Transverse colon (tissue), 4 donors: ENCODE results near the gene KAT6B. TPM values are rescaled to one million over a fixed set of nuclear protein-coding genes. Genes with fewer than 3 reads are reported as not detected.

ENCODE experiments used
- DNase-seq: peaks from one replicate; pipeline ENCODE4 v3.0.0-alpha.2; 2019
- H3K27ac ChIP-seq, 4 donors: fragments of 200-600 bp; sonication (generic); 2 replicates each; pipeline ENCODE4 v1.5.1; 2016 to 2018; ENCODE audit warnings: inconsistent platforms in 4 of 4
- H3K27me3 ChIP-seq: fragments of 200-600 bp; sonication (generic); 2 replicates; pipeline ENCODE4 v1.5.1; 2017; ENCODE audit warnings: inconsistent platforms
- H3K36me3 ChIP-seq, 4 donors: fragments of 200-600 bp; sonication (generic); 2 replicates each; pipeline ENCODE4 v1.5.1; 2017 to 2019; ENCODE audit warnings: inconsistent platforms in 4 of 4
- H3K4me1 ChIP-seq, 4 donors: fragments of 200-600 bp; sonication (generic); 2 replicates each; pipeline ENCODE4 v1.5.1; 2017 to 2020; ENCODE audit warnings: inconsistent platforms in 4 of 4
- H3K4me3 ChIP-seq, 4 donors: fragments of 200-600 bp; sonication (generic); 1 replicate in 1 of 4; 2 replicates in 3 of 4; pipeline versions ENCODE4 v1.5.1 to v1.6.1; 2017 to 2019; ENCODE audit warnings: inconsistent platforms in 4 of 4
- H3K9me3 ChIP-seq, 2 donors: fragments of 200-600 bp; sonication (generic); 2 replicates each; pipeline ENCODE4 v1.5.1; 2017 to 2019; ENCODE audit warnings: inconsistent platforms in 2 of 2
- CTCF ChIP-seq, 5 experiments: fragments of 200-600 bp in 3 of 5; fragments of 450-650 bp in 2 of 5; sonication (generic) in 3 of 5; IDR thresholded peaks; 1 replicate in 2 of 5; 2 replicates in 3 of 5; pipeline ENCODE4 v1.5.1; 2016 to 2017; ENCODE audit warnings: antibody characterized with exemption in 5 of 5, inconsistent platforms in 3 of 5, mild to moderate bottlenecking in 2 of 5, moderate library complexity in 1 of 5
- EP300 ChIP-seq: sonication (generic); formaldehyde crosslinking; IDR thresholded peaks from one replicate; pipeline ENCODE4 v1.6.1; 2017; ENCODE audit warnings: antibody characterized with exemption, low read depth
- POLR2A ChIP-seq: fragments of 450-650 bp; IDR thresholded peaks from one replicate; pipeline ENCODE4 v1.6.1; 2016; ENCODE audit warnings: antibody characterized with exemption, mild to moderate bottlenecking, moderate library complexity
- POLR2AphosphoS5 ChIP-seq, 3 donors: sonication (generic); formaldehyde crosslinking; IDR thresholded peaks; one replicate each; pipeline ENCODE4 v1.6.1; 2016; ENCODE audit warnings: antibody characterized with exemption in 3 of 3
- WGBS, 2 donors: methylation state at CpG; one replicate each; pipeline ENCODE4 v1.1.5; 2018; ENCODE audit warnings: low coverage in 1 of 2; 5-methylcytosine and 5-hydroxymethylcytosine counted together
- in situ Hi-C, 4 donors: fragments of 200-750 bp; cut with MboI; loops; one replicate each; pipeline versions ENCODE4 v1.15.0 to v1.15.1; 2017; ENCODE audit warnings: low sequenced_read_pairs in 3 of 4, low pct_ligation_motif_present in 1 of 4, low pct_unique_long_range_greater_than_20kb in 1 of 4
- intact Hi-C: fragments of 100-400 bp; cut with DNase I; formaldehyde crosslinking; loops from one replicate; pipeline ENCODE4 v1.15.1; 2023; ENCODE audit warnings: low total_unique reads
- total RNA-seq, 4 donors: library from RNA; depleted of rRNA; stranded (reverse); fragments of >200 nt; gene quantifications; one replicate each; pipeline ENCODE4 v1.1.0, GENCODE V29; 2016

KAT6B gene
- total RNA-seq, 4 donors from 2014 or later, result 27.3 to 67.0 (median 54.9) TPM

- H3K27me3 ChIP-seq, result no peaks in the 10 kb centered on the region
- no peak overlapping the region for H3K4me3 ChIP-seq
- no peaks in the 10 kb centered on the region for H3K36me3 ChIP-seq
- peaks cover 0 to 26% (median 9%) of the 10 kb centered on the region in 4 donors for H3K4me1 ChIP-seq
- no peaks in the 10 kb centered on the region for H3K9me3 ChIP-seq
- intact Hi-C loops, result no loop called here
- in situ Hi-C loops, result no loop called here
- no peak overlapping the region for H3K27ac ChIP-seq
- TF ChIP-seq POLR2A (no peak), POLR2AphosphoS5 (IDR thresholded peaks at IDR 0.05) (no peak), CTCF (IDR thresholded peaks at IDR 0.05) (no peak), EP300 (no peak)
- DNase-seq, result no peak
Observed at GRCh38 chr10:74877898-74878297, 51.5 kb downstream of the KAT6B start.

- Histone ChIP-seq H3K4me3 (no peak overlapping the region), H3K36me3 (no peaks in the 10 kb centered on the region), H3K27me3 (no peaks in the 10 kb centered on the region), H3K9me3 (no peaks in the 10 kb centered on the region), H3K4me1 (peaks cover 0 to 32% (median 12%) of the 10 kb centered on the region in 4 donors), H3K27ac (no peak overlapping the region)
- WGBS, 2 donors, result 98 to 100% methylated on average over 3 of the region's 3 CpGs
- intact Hi-C loops, result no loop called here
- in situ Hi-C loops, result no loop called here
- no peak for DNase-seq
- TF ChIP-seq POLR2AphosphoS5 (IDR thresholded peaks at IDR 0.05), result no peak
- no peak for TF ChIP-seq POLR2A
Observed at GRCh38 chr10:74880041-74880440, 53.6 kb downstream of the KAT6B start.

GRCh38 chr10:74881253-74881884, 55.0 kb downstream of the KAT6B start:
- Histone ChIP-seq H3K36me3 (no peaks in the 10 kb centered on the region), H3K27me3 (no peaks in the 10 kb centered on the region), H3K9me3 (no peaks in the 10 kb centered on the region), H3K27ac (no peak overlapping the region), H3K4me1 (peaks cover 0 to 21% (median 4%) of the 10 kb centered on the region in 4 donors), H3K4me3 (no peak overlapping the region)
- in situ Hi-C loops, result no loop called here
- no peak for TF ChIP-seq POLR2A
- no peak for TF ChIP-seq CTCF (IDR thresholded peaks at IDR 0.05)
- TF ChIP-seq POLR2AphosphoS5 (IDR thresholded peaks at IDR 0.05), result no peak
- no peak for TF ChIP-seq EP300
- intact Hi-C loops, result no loop called here
- no peak for DNase-seq
- 94 to 100% methylated on average over 2 to 7 of the region's 7 CpGs for WGBS, 2 donors

- Histone ChIP-seq H3K4me1 (peaks cover 0 to 11% (median 3%) of the 10 kb centered on the region in 4 donors), H3K27me3 (no peaks in the 10 kb centered on the region), H3K27ac (no peak overlapping the region), H3K9me3 (no peaks in the 10 kb centered on the region), H3K4me3 (no peak overlapping the region), H3K36me3 (no peaks in the 10 kb centered on the region)
- in situ Hi-C loops, result no loop called here
- TF ChIP-seq POLR2AphosphoS5 (IDR thresholded peaks at IDR 0.05), result no peak
- no peak for TF ChIP-seq CTCF (IDR thresholded peaks at IDR 0.05)
- no peak for TF ChIP-seq POLR2A
- WGBS, 2 donors, result 36 to 43% methylated on average over 1 of the region's 1 CpG
- intact Hi-C loops, result no loop called here
- DNase-seq, result no peak
Observed at GRCh38 chr10:74882427-74882826, 56.0 kb downstream of the KAT6B start.

- in situ Hi-C loops, result no loop called here
- no peaks in the 10 kb centered on the region for H3K27me3 ChIP-seq
- no peaks in the 10 kb centered on the region for H3K9me3 ChIP-seq
- H3K27ac ChIP-seq, result no peak overlapping the region
- H3K4me3 ChIP-seq, result no peak overlapping the region
- 60 to 77% methylated on average over 2 to 3 of the region's 3 CpGs for WGBS, 2 donors
- DNase-seq, result no peak
- TF ChIP-seq CTCF (IDR thresholded peaks at IDR 0.05) (no peak), EP300 (no peak), POLR2A (no peak), POLR2AphosphoS5 (IDR thresholded peaks at IDR 0.05) (no peak)
- intact Hi-C loops, result no loop called here
- no peaks in the 10 kb centered on the region for H3K36me3 ChIP-seq
- H3K4me1 ChIP-seq, result peaks cover 0 to 9% (median 3%) of the 10 kb centered on the region in 4 donors
Observed at GRCh38 chr10:74882831-74883230, 56.4 kb downstream of the KAT6B start.
